Stimulated activated CD8-positive, alpha-beta memory T cell treated with anti-CD3 and anti-CD28 coated beads, Interleukin-7, amount 100 ng/mL, for 24 hours (primary cell): Measurements from ENCODE around the gene ALAS2.
"Not testable (repeated sequence)": the region's sequence is repeated elsewhere in the genome, so short reads cannot be mapped to it uniquely, and the experiment has no call there.

Source experiments
- DNase-seq: peaks from one replicate; pipeline ENCODE4 v3.0.0-alpha.2; 2020; ENCODE audit warnings: low read depth

ALAS2 gene

GRCh38 chrX:55030271-55031205 is at the start of gene ALAS2:
ALAS2 (minus strand) TSS chrX:55030977; CDS start chrX:55026000, 4,977 bp downstream.
- no peak for DNase-seq

DNA sequence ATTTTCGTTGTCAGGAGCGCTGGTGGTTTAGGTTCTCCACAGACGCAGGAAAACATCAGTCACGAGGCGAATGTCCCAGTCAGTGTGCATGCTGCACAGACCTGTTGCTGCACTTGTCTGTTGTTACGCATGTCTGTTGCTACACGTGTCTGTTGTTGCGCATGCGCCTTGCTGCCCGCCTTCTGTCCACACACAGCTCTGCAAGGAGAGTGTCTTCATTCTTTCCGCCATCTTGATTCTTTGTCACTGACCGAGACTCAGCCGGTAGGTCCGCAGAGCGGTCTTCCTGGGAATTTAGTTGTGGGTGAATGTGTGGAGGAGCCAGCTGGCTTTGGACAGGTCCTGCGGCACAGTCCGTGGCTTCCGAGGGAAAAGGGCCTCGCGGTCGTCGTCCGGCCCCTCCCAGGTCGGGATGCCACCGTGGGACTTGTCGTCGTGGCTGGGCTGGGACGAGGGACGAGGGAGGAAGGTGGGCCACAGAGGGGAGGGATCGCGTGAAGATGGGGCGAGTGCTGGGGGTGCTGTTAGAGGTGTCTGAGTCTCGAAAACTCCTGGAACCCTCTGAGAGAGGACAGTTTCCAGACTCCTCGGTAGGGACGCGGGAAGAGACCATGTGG is 44.2 kb upstream of the ALAS2 start, which contains the start of gene PAGE2B:
Gene PAGE2B, plus strand, starts transcription at position 180 of the 617 bp plus-strand sequence. CDS start 1,012 bp downstream, outside the sequence.
- no peak for DNase-seq

DNA sequence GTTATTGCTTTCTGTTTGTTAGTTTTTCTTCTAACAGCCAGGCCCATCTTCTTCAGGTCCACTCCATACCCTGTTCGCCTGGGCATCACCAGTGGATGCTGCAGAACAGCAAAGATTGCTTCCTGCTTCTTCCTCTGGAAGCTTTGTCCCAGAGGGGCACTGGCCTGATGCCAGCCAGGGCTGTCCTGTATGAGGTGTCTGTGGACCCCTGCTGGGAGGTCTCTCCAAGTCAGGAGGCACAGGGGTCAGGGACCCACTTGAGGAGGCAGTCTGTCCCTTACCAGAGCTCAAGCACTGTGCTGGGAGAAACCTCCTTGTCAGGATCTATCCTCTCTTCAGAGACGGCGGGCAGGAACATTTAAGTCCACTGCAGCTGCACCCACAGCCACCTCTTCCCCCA is 41.5 kb upstream of the ALAS2 start:
- DNase-seq, result no peak

DNA sequence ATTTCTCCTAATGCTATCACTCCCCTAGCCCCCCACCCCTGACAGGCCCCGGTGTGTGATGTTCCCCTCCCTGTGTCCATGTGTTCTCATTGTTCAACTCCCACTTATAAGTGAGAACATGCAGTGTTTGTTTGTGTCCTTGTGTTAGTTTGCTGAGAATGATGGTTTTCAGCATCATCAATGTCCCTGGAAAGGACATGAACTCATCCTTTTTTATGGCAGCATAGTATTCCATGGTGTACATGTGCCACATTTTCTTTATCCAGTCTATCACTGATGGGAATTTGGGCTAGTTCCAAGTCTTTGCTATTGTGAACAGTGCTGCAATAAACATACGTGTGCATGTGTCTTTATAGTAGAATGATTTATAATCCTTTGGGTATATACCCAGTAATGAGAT is 36.4 kb upstream of the ALAS2 start:
- not testable (repeated sequence) for DNase-seq

- no peak for DNase-seq
These were observed 27.0 kb upstream of the ALAS2 start for GRCh38 chrX:55057675-55058249.

DNA sequence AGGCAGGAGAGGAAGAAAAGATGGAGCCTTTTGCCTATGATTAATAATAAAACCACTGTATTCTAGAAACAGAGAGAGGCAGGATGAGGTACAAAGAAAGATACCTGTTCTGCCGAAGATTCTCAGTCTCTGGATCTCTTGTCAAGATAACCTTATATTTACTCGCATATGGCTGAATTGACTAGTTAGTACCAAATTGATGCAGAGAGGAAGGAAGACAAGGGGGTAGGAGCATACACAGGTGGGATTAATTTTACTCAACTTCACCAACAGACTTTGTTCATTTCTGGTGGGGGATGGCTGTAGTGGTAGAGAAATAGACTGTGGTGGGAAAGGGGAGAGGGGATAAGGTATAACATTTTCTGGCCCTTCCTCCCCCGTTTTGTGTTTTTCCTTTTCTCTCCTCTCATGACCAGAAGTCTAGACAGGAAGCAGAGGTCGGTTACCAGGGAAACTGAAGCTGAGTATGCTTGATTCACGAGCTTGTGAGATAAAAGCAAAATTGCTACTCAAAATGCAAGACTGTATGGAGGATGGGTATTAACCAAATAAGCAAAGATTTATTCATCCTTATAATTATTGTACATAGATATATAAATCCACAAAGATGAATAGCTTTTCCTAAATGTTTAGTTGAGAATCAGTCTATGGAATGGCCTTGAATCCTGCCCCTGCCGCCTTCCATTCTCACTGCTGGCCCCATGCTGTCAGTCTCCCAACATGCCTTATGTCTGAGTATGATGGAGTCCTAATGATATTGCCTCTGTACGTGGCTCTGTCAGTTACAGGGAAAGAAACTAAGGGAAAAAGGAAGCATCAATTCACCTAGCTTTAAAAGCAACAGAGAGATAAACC is 26.3 kb upstream of the ALAS2 start:
- no peak for DNase-seq

- DNase-seq, result not testable (repeated sequence)
These were observed 19.8 kb upstream of the ALAS2 start for GRCh38 chrX:55050599-55050998.

DNA sequence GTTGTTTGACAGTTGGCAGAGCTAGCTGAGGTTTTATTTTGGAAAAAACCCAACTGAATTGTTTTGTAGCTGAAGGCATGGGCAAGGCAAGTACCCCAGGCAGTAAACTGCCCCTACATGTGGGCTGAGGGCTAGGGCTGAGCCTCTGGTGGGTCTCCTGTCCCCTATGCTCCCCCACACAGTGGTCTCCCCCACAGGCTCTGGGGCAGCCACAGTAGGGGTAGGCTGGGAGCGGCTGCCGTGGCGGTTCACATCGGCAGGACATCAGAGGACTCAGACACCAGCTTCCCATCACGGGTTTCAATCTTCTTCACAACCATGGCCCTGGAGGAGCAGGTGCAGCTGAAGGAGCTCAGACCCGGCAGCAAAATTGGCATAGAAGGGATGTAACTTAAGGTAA is 10.7 kb upstream of the ALAS2 start:
- no peak for DNase-seq

DNA sequence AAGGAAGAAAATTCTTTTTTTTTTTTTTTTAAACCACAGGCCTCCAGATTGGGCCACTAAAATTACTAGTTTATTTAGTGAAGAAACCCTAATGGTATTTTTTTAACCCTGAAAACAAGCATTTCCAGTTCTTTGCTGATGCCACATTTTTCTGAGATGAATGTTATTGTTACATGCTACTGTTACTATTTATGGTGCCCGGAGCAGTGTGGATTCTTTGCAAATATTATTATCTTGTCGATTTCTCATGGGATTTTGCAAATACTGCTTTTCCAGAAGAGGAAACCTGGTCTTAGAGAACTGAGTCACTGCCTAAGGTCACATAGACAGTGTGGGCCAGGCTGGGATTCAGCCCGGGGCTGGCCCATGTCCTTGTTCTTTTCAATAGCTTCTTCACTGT is 8.7 kb upstream of the ALAS2 start:
- DNase-seq, result no peak

GRCh38 chrX:55033429-55033828 is 2.7 kb upstream of the ALAS2 start:
- DNase-seq, result no peak

- DNase-seq, result no peak
These were observed 1.5 kb downstream of the ALAS2 start for GRCh38 chrX:55029291-55029690.

DNA sequence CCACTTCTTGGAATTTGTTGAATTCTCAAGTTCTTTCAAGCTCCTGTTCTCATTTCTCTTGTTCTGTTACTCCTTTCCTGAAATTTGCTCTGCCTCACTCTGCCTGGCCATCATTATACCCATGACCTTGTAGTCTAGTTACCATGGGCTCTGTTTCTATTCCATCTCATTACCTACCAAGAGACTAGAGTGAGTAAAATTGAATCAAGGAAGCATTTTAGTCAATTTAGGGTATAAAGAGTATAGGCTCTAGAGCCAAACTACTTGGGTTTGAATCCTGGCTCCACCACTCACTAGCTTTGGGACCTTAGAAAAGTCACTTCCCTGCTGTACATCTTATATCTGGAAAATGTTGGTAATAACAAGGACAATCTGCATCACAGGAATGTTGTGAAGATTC is 2.2 kb downstream of the ALAS2 start:
- no peak for DNase-seq

DNA sequence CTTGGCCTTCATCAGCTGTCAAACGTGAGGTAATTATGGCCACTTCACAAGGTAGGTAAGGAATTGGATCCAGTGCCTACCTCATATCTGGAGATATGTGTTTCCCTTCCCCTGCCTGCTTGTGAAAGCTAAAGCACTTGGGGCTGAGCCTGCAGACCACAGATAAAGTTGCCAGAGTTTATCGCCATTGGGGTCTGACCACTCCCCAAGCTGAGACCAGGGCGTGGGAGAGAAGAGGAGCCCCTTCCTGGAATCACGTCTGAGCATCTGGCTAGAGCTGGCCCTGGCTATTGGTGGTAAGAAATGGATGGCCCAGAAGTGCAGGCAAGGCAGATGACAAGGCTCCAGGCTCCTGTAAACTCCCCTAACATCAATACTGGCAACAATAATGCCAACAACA is 2.7 kb downstream of the ALAS2 start:
- DNase-seq, result no peak

DNA sequence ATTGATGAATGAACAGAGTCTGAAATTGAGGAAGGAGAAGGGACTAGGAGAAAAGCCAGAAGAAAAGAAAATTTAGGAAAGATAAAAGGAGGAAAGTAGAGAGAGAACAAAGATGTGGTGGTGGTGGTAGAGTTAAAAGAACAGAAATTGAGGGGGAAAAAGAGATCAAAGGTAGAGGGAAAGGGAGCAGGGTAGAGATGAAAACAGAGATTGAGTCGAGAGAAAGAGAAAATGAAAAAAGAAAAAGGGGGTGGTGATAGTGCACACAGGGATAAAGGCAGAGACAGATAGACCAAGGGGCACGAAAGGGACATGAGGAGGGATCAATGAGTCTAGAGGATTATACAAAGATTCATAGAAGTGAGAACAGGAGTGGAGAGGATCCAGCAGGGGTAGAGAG is 3.9 kb downstream of the ALAS2 start:
- no peak for DNase-seq

DNA sequence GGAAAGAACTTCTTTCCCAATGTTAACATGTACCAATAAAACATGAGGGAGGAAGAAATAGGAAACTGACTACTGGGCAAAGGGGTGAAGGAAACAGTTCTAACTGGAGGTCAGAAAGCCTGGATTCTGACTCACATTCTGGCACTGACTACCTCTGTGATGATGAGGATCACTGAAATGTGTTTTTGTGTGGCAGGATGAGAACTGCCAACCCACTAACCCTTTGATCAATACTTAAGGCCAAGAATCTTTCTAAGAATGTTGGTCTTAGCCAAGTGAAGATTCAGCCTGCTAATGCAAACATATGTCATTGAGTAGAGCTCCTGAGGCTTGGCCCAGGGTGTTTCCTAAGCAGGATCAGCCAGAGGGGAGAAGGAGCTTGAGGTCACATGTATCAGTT is 4.6 kb downstream of the ALAS2 start:
- DNase-seq, result no peak

DNA sequence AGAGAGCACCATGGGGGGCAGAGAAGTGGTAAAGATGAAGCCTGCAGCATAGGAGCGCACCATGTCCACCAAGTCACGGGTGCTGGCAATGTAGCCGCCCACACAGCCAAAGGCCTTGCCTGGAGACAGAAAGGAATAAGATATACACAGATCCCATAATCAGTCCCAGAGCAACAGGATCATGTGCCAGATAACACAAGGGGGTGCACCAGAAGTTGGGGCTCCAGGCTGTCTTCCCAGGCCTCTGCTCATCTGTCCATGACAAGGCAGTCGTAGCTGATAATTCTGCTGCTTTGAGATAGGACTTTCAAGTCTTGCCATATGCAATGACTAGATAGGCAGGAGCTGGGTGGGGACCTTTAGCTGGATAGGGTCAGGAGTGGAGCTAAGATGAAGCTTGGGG is 15.9 kb downstream of the ALAS2 start:
- DNase-seq, result no peak

- no peak for DNase-seq
These were observed 19.5 kb downstream of the ALAS2 start for GRCh38 chrX:55011294-55011693.

- no peak for DNase-seq
These were observed 22.0 kb downstream of the ALAS2 start for GRCh38 chrX:55008571-55009358.

GRCh38 chrX:55007656-55008055 is 23.1 kb downstream of the ALAS2 start:
- DNase-seq, result no peak

- DNase-seq, result no peak
These were observed 23.8 kb downstream of the ALAS2 start for GRCh38 chrX:55006827-55007621.
